Stomach (tissue), 9 donors: ENCODE data around the gene LHFPL4. TPM values are rescaled to one million over a fixed set of nuclear protein-coding genes. Genes with fewer than 3 reads are reported as not detected.
"Not testable (repeated sequence)": the region's sequence is repeated elsewhere in the genome, so short reads cannot be mapped to it uniquely, and the experiment has no call there.

Source experiments
- DNase-seq, 2 donors: peaks; one replicate each; pipeline versions ENCODE4 v3.0.0 to v3.0.0-alpha.2; 2013 to 2019
- H3K27ac ChIP-seq, 5 donors: fragments of 200-600 bp in 4 of 5; sonication (generic) in 4 of 5; one replicate each; pipeline ENCODE4 v1.5.1; 2013 to 2019; ENCODE audit warnings: mild to moderate bottlenecking in 1 of 5, moderate library complexity in 1 of 5
- H3K27me3 ChIP-seq, 3 donors: fragments of 200-600 bp; sonication (generic); one replicate each; pipeline ENCODE4 v1.5.1; 2017 to 2019; ENCODE audit warnings: mixed run types in 1 of 3
- H3K36me3 ChIP-seq, 4 donors: fragments of 200-600 bp; sonication (generic); 1 replicate in 3 of 4; 2 replicates in 1 of 4; pipeline ENCODE4 v1.5.1; 2016 to 2019
- H3K4me1 ChIP-seq, 4 donors: fragments of 200-600 bp; sonication (generic); one replicate each; pipeline ENCODE4 v1.5.1; 2016 to 2019
- H3K4me3 ChIP-seq, 4 donors: fragments of 200-600 bp; sonication (generic) in 3 of 4; one replicate each; pipeline ENCODE4 v1.5.1; 2016 to 2019; ENCODE audit warnings: mild to moderate bottlenecking in 1 of 4
- H3K9me3 ChIP-seq, 4 donors: fragments of 200-600 bp; sonication (generic); one replicate each; pipeline ENCODE4 v1.5.1; 2016 to 2019
- EP300 ChIP-seq: sonication (generic); formaldehyde crosslinking; IDR thresholded peaks from one replicate; pipeline ENCODE4 v1.6.1; 2017; ENCODE audit warnings: antibody characterized with exemption
- POLR2A ChIP-seq, 4 donors: fragments of 450-650 bp; IDR thresholded peaks; one replicate each; pipeline ENCODE4 v1.6.1; 2016; ENCODE audit warnings: antibody characterized with exemption in 4 of 4, control low read depth in 2 of 4, mild to moderate bottlenecking in 1 of 4, moderate library complexity in 1 of 4
- POLR2AphosphoS5 ChIP-seq, 3 donors: sonication (generic); formaldehyde crosslinking; IDR thresholded peaks; one replicate each; pipeline ENCODE4 v1.6.1; 2016; ENCODE audit warnings: antibody characterized with exemption in 3 of 3
- WGBS, 5 donors: extraction: QIAGEN DNeasy Blood & Tissue Kit in 3 of 5; methylation state at CpG; one replicate each; pipeline versions ENCODE4 v1.1.5 to v1.1.7; 2013 to 2018; 5-methylcytosine and 5-hydroxymethylcytosine counted together
- intact Hi-C: fragments of 100-400 bp; cut with DNase I; formaldehyde crosslinking; loops from one replicate; pipeline ENCODE4 v1.15.1; 2023; ENCODE audit warnings: low total_unique reads
- polyA plus RNA-seq, 3 donors: library from polyadenylated mRNA; stranded (reverse); fragments of 200-250 nt; gene quantifications; one replicate each; pipeline ENCODE4 v1.2.3, GENCODE V29; 2013
- total RNA-seq, 5 donors: library from RNA; depleted of rRNA; stranded (reverse); fragments of >200 nt; gene quantifications; one replicate each; pipeline versions ENCODE4 v1.1.0 to v1.2.3, GENCODE V29; 2014 to 2016
- TF ChIP-seq, protein P1 (sequence below), 7 experiments: fragments of 450-650 bp in 4 of 7; fragments of 200-600 bp in 3 of 7; sonication (generic) in 3 of 7; IDR thresholded peaks; one replicate each; pipeline ENCODE4 v1.5.1; 2016 to 2019; ENCODE audit warnings: antibody characterized with exemption in 7 of 7, control low read depth in 2 of 7, mild to moderate bottlenecking in 1 of 7
- donor health status: healthy with polysubstance abuse.
- donor health status: Bipolar disorder and iron deficiency.
- donor health status: healthy.

LHFPL4 gene
- total and polyA plus RNA-seq, 8 donors: 0.06 to 0.92 (median 0.25) TPM; not detected in 4

DNA sequence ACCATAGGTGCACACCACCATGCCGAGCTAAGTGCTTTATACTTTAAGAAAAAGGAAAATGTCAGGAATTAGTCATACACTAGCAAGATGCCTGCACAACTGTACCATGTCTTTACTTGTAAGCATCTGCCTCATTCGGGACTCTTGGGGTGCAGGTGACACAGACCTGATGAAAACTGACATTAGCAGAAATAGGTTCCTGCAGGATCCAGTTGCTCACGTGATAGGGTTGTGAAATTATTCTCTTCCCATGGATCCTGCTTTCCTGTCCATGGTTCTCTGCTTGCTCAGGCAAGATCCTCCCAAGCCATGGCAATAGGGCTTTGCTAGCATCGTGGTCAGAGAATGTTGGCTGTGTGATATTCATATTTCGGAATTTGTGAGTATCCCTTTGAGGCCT, 10.2 kb upstream of the LHFPL4 start:
- no peak for DNase-seq
- Histone ChIP-seq H3K4me3 (no peak overlapping the region), H3K27ac (no peak overlapping the region), H3K27me3 (no peaks in the 10 kb centered on the region), H3K36me3 (no peaks in the 10 kb centered on the region), H3K4me1 (no peaks in the 10 kb centered on the region), H3K9me3 (peaks cover 0 to 26% (median 17%) of the 10 kb centered on the region in 4 donors)
- TF ChIP-seq POLR2A (IDR thresholded peaks at IDR 0.05) (no peak), EP300 (no peak), POLR2AphosphoS5 (IDR thresholded peaks at IDR 0.05) (no peak)
- TF ChIP-seq, protein P1, sequence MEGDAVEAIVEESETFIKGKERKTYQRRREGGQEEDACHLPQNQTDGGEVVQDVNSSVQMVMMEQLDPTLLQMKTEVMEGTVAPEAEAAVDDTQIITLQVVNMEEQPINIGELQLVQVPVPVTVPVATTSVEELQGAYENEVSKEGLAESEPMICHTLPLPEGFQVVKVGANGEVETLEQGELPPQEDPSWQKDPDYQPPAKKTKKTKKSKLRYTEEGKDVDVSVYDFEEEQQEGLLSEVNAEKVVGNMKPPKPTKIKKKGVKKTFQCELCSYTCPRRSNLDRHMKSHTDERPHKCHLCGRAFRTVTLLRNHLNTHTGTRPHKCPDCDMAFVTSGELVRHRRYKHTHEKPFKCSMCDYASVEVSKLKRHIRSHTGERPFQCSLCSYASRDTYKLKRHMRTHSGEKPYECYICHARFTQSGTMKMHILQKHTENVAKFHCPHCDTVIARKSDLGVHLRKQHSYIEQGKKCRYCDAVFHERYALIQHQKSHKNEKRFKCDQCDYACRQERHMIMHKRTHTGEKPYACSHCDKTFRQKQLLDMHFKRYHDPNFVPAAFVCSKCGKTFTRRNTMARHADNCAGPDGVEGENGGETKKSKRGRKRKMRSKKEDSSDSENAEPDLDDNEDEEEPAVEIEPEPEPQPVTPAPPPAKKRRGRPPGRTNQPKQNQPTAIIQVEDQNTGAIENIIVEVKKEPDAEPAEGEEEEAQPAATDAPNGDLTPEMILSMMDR (IDR thresholded peaks at IDR 0.05): no peak
- WGBS, 5 donors: 76 to 85% (median 79%) methylated on average over 5 of the region's 5 CpGs
- intact Hi-C loops: no loop called here

DNA sequence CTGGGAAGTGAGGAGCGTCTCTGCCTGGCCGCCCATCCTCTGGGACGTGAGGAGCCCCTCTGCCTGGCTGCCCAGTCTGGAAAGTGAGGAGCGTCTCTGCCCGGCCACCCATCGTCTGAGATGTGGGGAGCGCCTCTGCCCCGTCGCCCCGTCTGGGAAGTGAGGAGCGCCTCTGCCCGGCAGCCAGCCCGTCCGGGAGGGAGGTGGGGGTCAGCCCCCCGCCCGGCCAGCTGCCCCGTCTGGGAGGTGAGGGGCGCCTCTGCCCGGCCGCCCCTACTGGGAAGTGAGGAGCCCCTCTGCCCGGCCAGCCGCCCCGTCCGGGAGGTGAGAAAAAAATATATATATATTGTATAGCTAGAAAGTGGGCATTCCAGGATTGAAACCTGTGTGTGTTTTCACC, 6.4 kb upstream of the LHFPL4 start:
- H3K4me3 ChIP-seq, intact Hi-C loops, H3K4me1 ChIP-seq, DNase-seq, H3K27ac ChIP-seq, H3K36me3 ChIP-seq: not testable (repeated sequence)
- peaks cover 0 to 16% (median 7%) of the 10 kb centered on the region in 4 donors for H3K9me3 ChIP-seq
- WGBS, 5 donors: 94 to 99% (median 95%) methylated on average over 15 to 24 of the region's 24 CpGs
- H3K27me3 ChIP-seq: peaks cover 0 to 14% (median 0%) of the 10 kb centered on the region in 3 donors

DNA sequence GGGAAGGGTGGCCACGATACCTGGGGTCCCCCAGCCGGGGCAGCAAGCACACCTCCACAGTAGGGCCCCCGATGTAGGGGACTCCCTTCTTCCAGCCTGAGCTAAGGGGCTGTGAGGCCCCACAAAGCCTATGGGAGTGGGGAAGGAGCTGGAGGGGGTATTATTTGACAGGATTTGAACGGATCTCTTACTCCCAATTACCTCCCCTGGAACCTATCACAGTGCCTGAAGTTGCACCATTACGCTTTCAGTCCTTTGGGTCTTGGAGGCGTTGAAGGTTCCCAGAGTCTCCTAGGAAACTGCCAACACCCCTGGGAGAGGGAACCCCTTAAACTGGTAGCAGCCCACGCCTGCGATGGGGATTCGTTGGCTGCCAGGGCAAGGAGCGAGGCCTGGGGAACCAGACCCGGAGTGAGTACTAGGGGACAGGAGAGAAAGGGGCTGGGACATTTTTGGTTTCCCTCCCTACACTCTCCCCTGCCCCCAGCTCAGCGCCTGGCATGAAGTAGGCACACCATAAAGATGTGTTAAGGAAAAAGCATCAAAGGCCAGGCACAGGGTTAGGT, 409 bp upstream of the LHFPL4 start:
- TF ChIP-seq POLR2A (IDR thresholded peaks at IDR 0.05): no peak
- no peak for TF ChIP-seq EP300
- no peak for TF ChIP-seq POLR2AphosphoS5 (IDR thresholded peaks at IDR 0.05)
- TF ChIP-seq, protein P1 (IDR thresholded peaks at IDR 0.05): no peak
- DNase-seq: no peak
- intact Hi-C loops: no loop called here
- Histone ChIP-seq H3K27me3 (peaks cover 8 to 73% (median 35%) of the 10 kb centered on the region in 3 donors), H3K9me3 (peaks cover 0 to 7% (median 3%) of the 10 kb centered on the region in 4 donors), H3K4me3 (peak overlapping the region in 1 of 4 donors; percentile 8), H3K4me1 (peaks cover 0 to 7% (median 2%) of the 10 kb centered on the region in 4 donors), H3K36me3 (no peaks in the 10 kb centered on the region), H3K27ac (no peak overlapping the region)
- WGBS, 5 donors: 25 to 36% (median 29%) methylated on average over 9 to 12 of the region's 12 CpGs

DNA sequence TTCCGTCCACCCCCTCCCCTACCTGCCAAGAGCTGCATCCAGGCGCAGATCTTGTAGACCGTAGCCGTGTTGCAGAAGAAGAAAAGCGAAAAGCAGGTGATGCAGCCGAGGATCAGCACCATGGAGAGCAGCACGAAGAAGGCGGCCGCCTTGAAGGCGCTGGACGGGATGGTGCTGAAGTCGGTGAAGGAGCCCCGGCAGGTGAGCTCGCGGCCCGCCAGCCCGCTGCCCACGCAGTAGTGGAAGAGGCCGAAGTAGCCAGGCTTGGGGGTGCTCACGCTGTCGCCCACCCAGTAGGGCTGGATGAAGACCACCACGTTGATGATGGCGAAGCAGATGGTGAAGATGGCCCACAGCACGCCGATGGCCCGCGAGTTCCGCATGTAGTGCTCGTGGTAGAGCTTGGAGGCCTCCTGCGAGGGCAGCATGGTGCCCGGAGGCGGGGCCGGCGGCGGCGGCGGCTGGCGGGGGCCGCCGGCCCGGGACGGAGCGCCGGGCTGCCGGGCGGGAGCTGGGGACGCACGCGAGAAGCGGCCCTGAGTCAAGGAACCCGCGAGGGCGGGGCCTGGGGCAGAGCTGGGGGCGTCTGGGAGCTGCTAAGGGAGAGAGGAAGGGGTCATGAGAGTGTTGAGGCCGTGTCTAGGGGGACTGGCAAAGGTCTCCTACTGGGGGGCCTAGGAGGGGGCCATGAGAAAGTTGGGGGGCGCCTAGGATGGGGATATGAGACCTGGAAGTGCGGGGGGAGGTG, 1.2 kb downstream of the LHFPL4 start:
- intact Hi-C loops: no loop called here
- Histone ChIP-seq H3K27ac (no peak overlapping the region), H3K27me3 (peaks cover 8 to 80% (median 35%) of the 10 kb centered on the region in 3 donors), H3K36me3 (no peaks in the 10 kb centered on the region), H3K4me1 (peaks cover 0 to 7% (median 2%) of the 10 kb centered on the region in 4 donors), H3K9me3 (peaks cover 0 to 7% (median 3%) of the 10 kb centered on the region in 4 donors), H3K4me3 (no peak overlapping the region)
- TF ChIP-seq POLR2AphosphoS5 (IDR thresholded peaks at IDR 0.05) (no peak), EP300 (no peak), POLR2A (IDR thresholded peaks at IDR 0.05) (no peak)
- TF ChIP-seq, protein P1 (IDR thresholded peaks at IDR 0.05): no peak
- peak; percentile 51 to 89 for DNase-seq
- 5 to 16% (median 10%) methylated on average over 33 to 57 of the region's 57 CpGs for WGBS, 5 donors
